C4-2B (cell line): ENCODE results near the gene SPNS3.

Experiments
- CTCF ChIP-seq: fragments of 450-650 bp; conservative IDR thresholded peaks from 2 replicates; pipeline ENCODE4 v1.5.1; 2017; ENCODE audit warnings: mild to moderate bottlenecking
- ZFX ChIP-seq: fragments of 450-650 bp; IDR thresholded peaks from 2 replicates; pipeline ENCODE4 v1.6.1; 2017

GRCh38 chr17:4531988-4532736 is 98.4 kb downstream of the SPNS3 start:
- TF ChIP-seq CTCF (no peak), ZFX (no peak)
